NCI-H128 (cell line): ENCODE data around the gene SLC9A8.
"Not testable (repeated sequence)": the region's sequence is repeated elsewhere in the genome, so short reads cannot be mapped to it uniquely, and the experiment has no call there.

Experiments
- DNase-seq: peaks from one replicate; lab custom pipeline; 2025; ENCODE audit not compliant: unreplicated experiment; lab: John Stamatoyannopoulos, UW

The SLC9A8 gene

GRCh38 chr20:49786196-49786595, 26.4 kb upstream of the SLC9A8 start:
- no peak for DNase-seq

GRCh38 chr20:49786668-49787370, 25.8 kb upstream of the SLC9A8 start:
- DNase-seq = no peak

- DNase-seq = no peak
Observed at GRCh38 chr20:49787371-49788357, 25.0 kb upstream of the SLC9A8 start.

- no peak for DNase-seq
Observed at GRCh38 chr20:49790077-49790798, 22.4 kb upstream of the SLC9A8 start.

GRCh38 chr20:49791165-49791564, 21.5 kb upstream of the SLC9A8 start:
- no peak for DNase-seq

- no peak for DNase-seq
Observed at GRCh38 chr20:49792006-49792405, 20.6 kb upstream of the SLC9A8 start.

GRCh38 chr20:49792611-49793010, 20.0 kb upstream of the SLC9A8 start:
- no peak for DNase-seq

- no peak for DNase-seq
Observed at GRCh38 chr20:49794336-49795134, 18.1 kb upstream of the SLC9A8 start.

GRCh38 chr20:49795135-49795424, 17.5 kb upstream of the SLC9A8 start:
- DNase-seq = no peak

GRCh38 chr20:49796600-49797343, 15.9 kb upstream of the SLC9A8 start:
- DNase-seq = no peak

- no peak for DNase-seq
Observed at GRCh38 chr20:49797344-49797615, 15.3 kb upstream of the SLC9A8 start.

- no peak for DNase-seq
Observed at GRCh38 chr20:49798718-49799117, 13.9 kb upstream of the SLC9A8 start.

GRCh38 chr20:49799698-49800097, 12.9 kb upstream of the SLC9A8 start:
- DNase-seq = no peak

GRCh38 chr20:49803418-49803817, 9.2 kb upstream of the SLC9A8 start:
- DNase-seq = no peak

- DNase-seq = no peak
Observed at GRCh38 chr20:49804364-49804763, 8.3 kb upstream of the SLC9A8 start.

GRCh38 chr20:49805224-49805876, 7.3 kb upstream of the SLC9A8 start:
- DNase-seq = not testable (repeated sequence)

- DNase-seq = no peak
Observed at GRCh38 chr20:49808753-49809152, 3.9 kb upstream of the SLC9A8 start.

GRCh38 chr20:49809803-49810359, 2.7 kb upstream of the SLC9A8 start:
- DNase-seq = no peak

GRCh38 chr20:49810491-49811190, 2.0 kb upstream of the SLC9A8 start:
- DNase-seq = no peak
